DOHH2 (cell line): Measurements from ENCODE around the gene LIMS2.

Experiments used
- CTCF ChIP-seq: fragments of 200-600 bp; sonication (generic); IDR thresholded peaks from one replicate; pipeline ENCODE4 v1.5.1; 2014; ENCODE audit warnings: antibody characterized with exemption, mild to moderate bottlenecking, low read depth, low read length; ENCODE audit not compliant: poor library complexity, severe bottlenecking
- EZH2phosphoT487 ChIP-seq: fragments of 200-600 bp; sonication (generic); IDR thresholded peaks from 2 replicates; pipeline ENCODE4 v1.6.1; 2017; ENCODE audit warnings: borderline replicate concordance, mild to moderate bottlenecking, antibody characterized with exemption, low read length, moderate library complexity, mixed read lengths

DNA sequence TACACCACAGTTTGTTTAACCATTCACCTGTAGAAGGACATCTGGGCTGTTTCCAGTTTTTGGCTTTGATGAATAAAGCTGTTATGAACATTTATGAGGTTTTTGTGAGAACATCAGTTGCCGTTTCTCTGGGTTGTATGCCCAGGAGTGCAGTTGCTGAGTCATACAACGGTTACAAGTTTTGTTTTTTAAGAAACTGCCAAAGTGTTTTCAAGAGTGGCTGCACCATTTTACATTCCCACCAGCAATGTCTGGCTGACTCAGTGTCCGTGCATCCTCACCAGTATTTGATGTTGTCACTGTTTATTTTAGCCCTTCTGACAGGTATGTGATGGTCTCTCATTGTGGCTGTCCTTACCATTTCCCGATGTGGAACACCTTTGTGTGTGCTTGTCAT lies 77.3 kb downstream of the LIMS2 start:
- TF ChIP-seq CTCF (no peak), EZH2phosphoT487 (no peak)
